HepG2 (cell line): ENCODE results near the gene MXI1. TPM values are rescaled to one million over a fixed set of nuclear protein-coding genes. Genes with fewer than 3 reads are reported as not detected.
A peak's percentile ranks its signal among the peaks of the same experiment; 100 is the strongest.

ENCODE experiments used
- AFF4 ChIP-seq: sonication (generic); formaldehyde crosslinking; IDR thresholded peaks from 2 replicates; pipeline ENCODE4 v1.4.0; 2020; ENCODE audit warnings: missing genetic modification reagents
- EEA1 ChIP-seq: sonication (generic); formaldehyde crosslinking; IDR thresholded peaks from 2 replicates; pipeline ENCODE4 v1.5.1; 2020; ENCODE audit warnings: mild to moderate bottlenecking, missing genetic modification reagents, borderline replicate concordance
- FOXA3 ChIP-seq: IDR thresholded peaks from 2 replicates; pipeline ENCODE4 v1.6.1; 2016; ENCODE audit warnings: missing genetic modification reagents, missing compliant biosample characterization
- GABPB1 ChIP-seq: IDR thresholded peaks from 2 replicates; pipeline ENCODE4 v1.6.1; 2016; ENCODE audit warnings: mild to moderate bottlenecking, missing genetic modification reagents, moderate library complexity, missing compliant biosample characterization
- KDM2A ChIP-seq: sonication (generic); formaldehyde crosslinking; IDR thresholded peaks from 2 replicates; pipeline ENCODE4 v1.4.0; 2020; ENCODE audit warnings: low read depth, missing genetic modification reagents, borderline replicate concordance
- POLR2A ChIP-seq, 2 experiments: IDR thresholded peaks; 2 replicates each; pipeline ENCODE4 v1.6.1; 2011; ENCODE audit warnings: low read depth in 2 of 2, low read length in 2 of 2, mild to moderate bottlenecking in 1 of 2, moderate library complexity in 1 of 2; ENCODE audit not compliant: insufficient read depth in 1 of 2
- RFXAP ChIP-seq: sonication (generic); formaldehyde crosslinking; IDR thresholded peaks from 2 replicates; pipeline ENCODE4 v1.4.0; 2020; ENCODE audit warnings: missing genetic modification reagents, borderline replicate concordance
- SAP130 ChIP-seq: IDR thresholded peaks from 2 replicates; pipeline ENCODE4 v1.6.1; 2016; ENCODE audit warnings: low read depth
- SKIL ChIP-seq: sonication (generic); formaldehyde crosslinking; IDR thresholded peaks from 2 replicates; pipeline ENCODE4 v1.8.0; 2022; ENCODE audit warnings: missing genetic modification reagents, mild to moderate bottlenecking, moderate library complexity, borderline replicate concordance
- SMC3 ChIP-seq: IDR thresholded peaks from 2 replicates; pipeline ENCODE4 v1.6.1; 2011; ENCODE audit warnings: low read length, improper control_type of control experiment
- ZHX2 ChIP-seq, 2 experiments: sonication (generic) in 1 of 2; formaldehyde crosslinking in 1 of 2; IDR thresholded peaks; 2 replicates each; pipeline versions ENCODE4 v1.6.1 to v1.9.0; 2014 to 2022; ENCODE audit warnings: antibody characterized with exemption in 1 of 2, borderline replicate concordance in 1 of 2, inconsistent platforms in 1 of 2, low read depth in 1 of 2, missing genetic modification reagents in 1 of 2
- ZNF569 ChIP-seq: sonication (generic); formaldehyde crosslinking; IDR thresholded peaks from 2 replicates; pipeline ENCODE4 v1.5.0; 2020; ENCODE audit warnings: mild to moderate bottlenecking, missing genetic modification reagents, moderate library complexity, borderline replicate concordance
- polyA plus RNA-seq, 8 experiments: library from polyadenylated mRNA; depleted of rRNA in 3 of 8; stranded (reverse) in 7 of 8; unstranded in 1 of 8; fragments of >200 nt; fragmentation: Illumina TruSeq in 4 of 8; extraction: Trizol in 4 of 8; gene quantifications; 2 replicates each; pipeline versions ENCODE4 v1.2.1 to v1.2.3, GENCODE V29; 2011 to 2016; ENCODE audit warnings: low read depth in 4 of 8, missing spikeins in 1 of 8, mixed read lengths in 1 of 8; ENCODE audit not compliant: insufficient read depth in 1 of 8
- total RNA-seq, 5 experiments: library from RNA; depleted of rRNA; stranded (reverse); fragments of >200 nt; fragmentation: Illumina TruSeq; extraction: Trizol; gene quantifications; 2 replicates each; pipeline ENCODE4 v1.2.3, GENCODE V29; 2016; ENCODE audit warnings: low read depth in 1 of 5

Gene MXI1
- total and polyA plus RNA-seq, 2 of the 13 experiments (the other 11 are each of a cell fraction or from before 2014, with no cell fraction given): 6.6 to 22.0 TPM

- TF ChIP-seq ZHX2 (IDR thresholded peaks at IDR 0.05; ENCODE audit: low read depth) (0 out of 2 replicates have a peak, but pooled peaks have one; percentile 16), ZHX2 (CRISPR knock-in tag; IDR thresholded peaks at IDR 0.05; ENCODE audit: borderline replicate concordance) (no peak), KDM2A (CRISPR knock-in tag) (peak; percentile 79), GABPB1 (peak; percentile 32; the same call in 1 of the 2 replicates), SMC3 (0 out of 2 replicates have a peak, but pooled peaks have one; percentile 7), SKIL (CRISPR knock-in tag) (0 out of 2 replicates have a peak, but pooled peaks have one; percentile 26), SAP130 (peak; percentile 92), POLR2A (IDR thresholded peaks at IDR 0.05; ENCODE audit: insufficient read depth in 1 of 2, low read depth in 2 of 2, low read length in 2 of 2) (peak in 1 of 2 experiments; percentile 66; a peak in 1 of 4 replicates), ZNF569 (CRISPR knock-in tag) (no peak), EEA1 (CRISPR knock-in tag) (no peak), FOXA3 (CRISPR knock-in tag) (peak; percentile 38; the same call in 1 of the 2 replicates), RFXAP (CRISPR knock-in tag) (peak; percentile 89), AFF4 (CRISPR knock-in tag) (no peak)
Observed at GRCh38 chr10:110207011-110207804, at the start of gene MXI1 (continued).
